Sigmoid colon (tissue), 7 donors: ENCODE measurements around the gene WDR87. TPM values are rescaled to one million over a fixed set of nuclear protein-coding genes. Genes with fewer than 3 reads are reported as not detected.

Experiments
- DNase-seq: peaks from one replicate; pipeline ENCODE4 v3.0.0-alpha.2; 2019
- H3K27ac ChIP-seq, 4 donors: fragments of 200-600 bp; sonication (generic); one replicate each; pipeline ENCODE4 v1.5.1; 2016 to 2019; ENCODE audit warnings: mild to moderate bottlenecking in 1 of 4
- H3K27me3 ChIP-seq, 3 donors: fragments of 200-600 bp; sonication (generic); one replicate each; pipeline ENCODE4 v1.5.1; 2019; ENCODE audit warnings: mild to moderate bottlenecking in 1 of 3
- H3K36me3 ChIP-seq, 4 donors: fragments of 200-600 bp; sonication (generic); one replicate each; pipeline ENCODE4 v1.5.1; 2016 to 2019
- H3K4me1 ChIP-seq, 4 donors: fragments of 200-600 bp; sonication (generic); one replicate each; pipeline ENCODE4 v1.5.1; 2017 to 2019
- H3K4me3 ChIP-seq, 4 donors: fragments of 200-600 bp; sonication (generic); one replicate each; pipeline ENCODE4 v1.5.1; 2017 to 2019; ENCODE audit warnings: mild to moderate bottlenecking in 2 of 4, moderate library complexity in 1 of 4
- H3K9me3 ChIP-seq, 4 donors: fragments of 200-600 bp in 3 of 4; sonication (generic) in 3 of 4; one replicate each; pipeline versions ENCODE4 v1.5.1 to v1.6.1; 2013 to 2019
- CTCF ChIP-seq, 4 experiments: fragments of 450-650 bp in 3 of 4; fragments of 200-600 bp in 1 of 4; IDR thresholded peaks; one replicate each; pipeline ENCODE4 v1.5.1; 2016 to 2019; ENCODE audit warnings: antibody characterized with exemption in 4 of 4, mild to moderate bottlenecking in 3 of 4, moderate library complexity in 2 of 4
- EP300 ChIP-seq, 4 donors: sonication (generic); formaldehyde crosslinking; IDR thresholded peaks; one replicate each; pipeline ENCODE4 v1.6.1; 2017; ENCODE audit warnings: antibody characterized with exemption in 4 of 4
- POLR2A ChIP-seq, 2 donors: fragments of 450-650 bp; IDR thresholded peaks; one replicate each; pipeline ENCODE4 v1.6.1; 2016; ENCODE audit warnings: antibody characterized with exemption in 2 of 2, mild to moderate bottlenecking in 2 of 2, moderate library complexity in 2 of 2
- POLR2AphosphoS5 ChIP-seq, 4 donors: sonication (generic); formaldehyde crosslinking; IDR thresholded peaks; one replicate each; pipeline ENCODE4 v1.6.1; 2017; ENCODE audit warnings: antibody characterized with exemption in 4 of 4
- WGBS, 2 donors: extraction: QIAGEN DNeasy Blood & Tissue Kit; methylation state at CpG; one replicate each; pipeline ENCODE4 v1.1.7; 2013; 5-methylcytosine and 5-hydroxymethylcytosine counted together
- intact Hi-C: fragments of 100-400 bp; cut with DNase I; formaldehyde crosslinking; loops from one replicate; pipeline ENCODE4 v1.15.1; 2023
- polyA plus RNA-seq, 3 donors: library from polyadenylated mRNA; stranded (reverse); fragments of 200-250 nt; gene quantifications; one replicate each; pipeline ENCODE4 v1.2.3, GENCODE V29; 2013
- total RNA-seq, 4 donors: library from RNA; depleted of rRNA; stranded (reverse); fragments of >200 nt; gene quantifications; one replicate each; pipeline ENCODE4 v1.1.0, GENCODE V29; 2016
- donor health status: healthy with polysubstance abuse.
- donor health status: Bipolar disorder and iron deficiency.
- donor health status: healthy.

WDR87 gene
- total and polyA plus RNA-seq, 7 donors: not detected

- peaks cover 0 to 6% (median 1%) of the 10 kb centered on the region in 4 donors for H3K9me3 ChIP-seq
- no peak for TF ChIP-seq CTCF (IDR thresholded peaks at IDR 0.05)
- no peak for TF ChIP-seq POLR2AphosphoS5 (IDR thresholded peaks at IDR 0.05)
- no peak for TF ChIP-seq POLR2A (IDR thresholded peaks at IDR 0.05)
- no peak for TF ChIP-seq EP300 (IDR thresholded peaks at IDR 0.05)
- H3K4me1 ChIP-seq: peaks cover 0 to 20% (median 0%) of the 10 kb centered on the region in 4 donors
- DNase-seq: peak; percentile 65
- no peaks in the 10 kb centered on the region for H3K36me3 ChIP-seq
- intact Hi-C loops: no loop called here
- WGBS, 2 donors: 9 to 21% methylated on average over 30 of the region's 30 CpGs
- no peaks in the 10 kb centered on the region for H3K27me3 ChIP-seq
- no peak overlapping the region for H3K27ac ChIP-seq
- H3K4me3 ChIP-seq: peak overlapping the region in 3 of 4 donors; percentile 3 to 12 (median 6)
Measured at GRCh38 chr19:37931881-37932655, 25.7 kb upstream of the WDR87 start.

- DNase-seq: no peak
- TF ChIP-seq CTCF (IDR thresholded peaks at IDR 0.05) (no peak), POLR2A (IDR thresholded peaks at IDR 0.05) (no peak), POLR2AphosphoS5 (IDR thresholded peaks at IDR 0.05) (no peak), EP300 (IDR thresholded peaks at IDR 0.05) (no peak)
- Histone ChIP-seq H3K9me3 (peaks cover 0 to 6% (median 1%) of the 10 kb centered on the region in 4 donors), H3K27me3 (no peaks in the 10 kb centered on the region), H3K36me3 (no peaks in the 10 kb centered on the region), H3K27ac (no peak overlapping the region), H3K4me3 (no peak overlapping the region), H3K4me1 (peaks cover 0 to 20% (median 0%) of the 10 kb centered on the region in 4 donors)
- intact Hi-C loops: no loop called here
- 82 to 95% methylated on average over 5 of the region's 5 CpGs for WGBS, 2 donors
Measured at GRCh38 chr19:37930416-37930815, 24.0 kb upstream of the WDR87 start.

- H3K4me3 ChIP-seq: no peak overlapping the region
- TF ChIP-seq CTCF (IDR thresholded peaks at IDR 0.05) (no peak), POLR2AphosphoS5 (IDR thresholded peaks at IDR 0.05) (no peak), EP300 (IDR thresholded peaks at IDR 0.05) (no peak), POLR2A (IDR thresholded peaks at IDR 0.05) (no peak)
- WGBS, 2 donors: 85 to 90% methylated on average over 4 of the region's 4 CpGs
- H3K9me3 ChIP-seq: no peaks in the 10 kb centered on the region
- no peak for DNase-seq
- peaks cover 0 to 20% (median 0%) of the 10 kb centered on the region in 4 donors for H3K4me1 ChIP-seq
- intact Hi-C loops: no loop called here
- H3K27ac ChIP-seq: no peak overlapping the region
- H3K36me3 ChIP-seq: no peaks in the 10 kb centered on the region
- no peaks in the 10 kb centered on the region for H3K27me3 ChIP-seq
Measured at GRCh38 chr19:37929355-37929923, 23.0 kb upstream of the WDR87 start.

GRCh38 chr19:37928527-37929286, 22.3 kb upstream of the WDR87 start:
- peaks cover 0 to 14% (median 0%) of the 10 kb centered on the region in 4 donors for H3K4me1 ChIP-seq
- H3K9me3 ChIP-seq: no peaks in the 10 kb centered on the region
- no peak for DNase-seq
- H3K27me3 ChIP-seq: no peaks in the 10 kb centered on the region
- whole genome bisulfite sequencing, 2 donors: 51 to 55% methylated on average over 5 of the region's 5 CpGs
- no peak overlapping the region for H3K27ac ChIP-seq
- intact Hi-C loops: no loop called here
- no peak for TF ChIP-seq CTCF (IDR thresholded peaks at IDR 0.05)
- TF ChIP-seq EP300 (IDR thresholded peaks at IDR 0.05): no peak
- no peak for TF ChIP-seq POLR2A (IDR thresholded peaks at IDR 0.05)
- no peak for TF ChIP-seq POLR2AphosphoS5 (IDR thresholded peaks at IDR 0.05)
- H3K4me3 ChIP-seq: no peak overlapping the region
- no peaks in the 10 kb centered on the region for H3K36me3 ChIP-seq
